HEK293 (cell line): ENCODE data around the gene LGALS4.

Source experiments
- CTCF ChIP-seq: fragments of 450-650 bp; formaldehyde crosslinking; IDR thresholded peaks from 2 replicates; pipeline ENCODE4 v1.5.1; 2016; ENCODE audit warnings: missing biosample characterization, missing genetic modification characterization
- ZNF211 ChIP-seq: fragments of 450-650 bp; formaldehyde crosslinking; IDR thresholded peaks from 2 replicates; pipeline ENCODE4 v1.5.1; 2016; ENCODE audit warnings: low read depth, missing biosample characterization, missing genetic modification characterization
- ZNF324 ChIP-seq: fragments of 450-650 bp; formaldehyde crosslinking; IDR thresholded peaks from 2 replicates; pipeline ENCODE4 v1.5.1; 2016; ENCODE audit warnings: missing biosample characterization, missing genetic modification characterization
- ZNF623 ChIP-seq: fragments of 450-650 bp; formaldehyde crosslinking; IDR thresholded peaks from 2 replicates; pipeline ENCODE4 v1.5.1; 2016; ENCODE audit warnings: missing biosample characterization, missing genetic modification characterization
- ZNF660 ChIP-seq: fragments of 450-650 bp; IDR thresholded peaks from 2 replicates; pipeline ENCODE4 v1.5.1; 2018; ENCODE audit warnings: missing biosample characterization, mild to moderate bottlenecking, missing genetic modification characterization
- ZNF677 ChIP-seq: fragments of 450-650 bp; IDR thresholded peaks from 2 replicates; pipeline ENCODE4 v1.5.0; 2018; ENCODE audit warnings: missing biosample characterization, mild to moderate bottlenecking, missing genetic modification characterization, moderate library complexity
- ZSCAN5A ChIP-seq: fragments of 450-650 bp; formaldehyde crosslinking; IDR thresholded peaks from 2 replicates; pipeline ENCODE4 v1.5.1; 2016; ENCODE audit warnings: missing biosample characterization, missing genetic modification characterization

GRCh38 chr19:38817081-38817480 lies 4.3 kb upstream of the LGALS4 start:
- no peak for TF ChIP-seq ZNF623 (tag by site-specific recombination)
- TF ChIP-seq ZNF324 = no peak
- TF ChIP-seq ZNF211 = no peak
- no peak for TF ChIP-seq ZSCAN5A
- no peak for TF ChIP-seq CTCF (tag by site-specific recombination)
- TF ChIP-seq ZNF660 = no peak
- TF ChIP-seq ZNF677 = no peak
